HepG2 (cell line): ENCODE results near the gene GTF2F1. TPM values are rescaled to one million over a fixed set of nuclear protein-coding genes. Genes with fewer than 3 reads are reported as not detected.

ENCODE experiments used
- ARHGAP35 ChIP-seq: sonication (generic); formaldehyde crosslinking; IDR thresholded peaks from 2 replicates; pipeline ENCODE4 v1.9.0; 2022; ENCODE audit warnings: mild to moderate bottlenecking, inconsistent platforms, moderate library complexity, missing genetic modification reagents, borderline replicate concordance
- CCDC6 ChIP-seq: sonication (generic); formaldehyde crosslinking; IDR thresholded peaks from 2 replicates; pipeline ENCODE4 v1.8.1; 2022; ENCODE audit warnings: mild to moderate bottlenecking, missing genetic modification reagents, moderate library complexity
- DPF2 ChIP-seq: sonication (generic); formaldehyde crosslinking; IDR thresholded peaks from 2 replicates; pipeline ENCODE4 v1.4.0; 2020; ENCODE audit warnings: mild to moderate bottlenecking, low read depth, missing genetic modification reagents, borderline replicate concordance
- FOXA3 ChIP-seq: IDR thresholded peaks from 2 replicates; pipeline ENCODE4 v1.6.1; 2016; ENCODE audit warnings: missing genetic modification reagents, missing compliant biosample characterization
- MAFG ChIP-seq: sonication (generic); formaldehyde crosslinking; IDR thresholded peaks from 2 replicates; pipeline ENCODE4 v1.5.1; 2020; ENCODE audit warnings: mild to moderate bottlenecking, missing genetic modification reagents
- MATR3 ChIP-seq: sonication (generic); formaldehyde crosslinking; IDR thresholded peaks from 2 replicates; pipeline ENCODE4 v1.4.0; 2020; ENCODE audit warnings: missing genetic modification reagents
- MAZ ChIP-seq, 2 experiments: sonication (generic) in 1 of 2; formaldehyde crosslinking in 1 of 2; IDR thresholded peaks; 2 replicates each; pipeline versions ENCODE4 v1.5.0 to v1.6.1; 2012 to 2020; ENCODE audit warnings: low read depth in 2 of 2, mild to moderate bottlenecking in 2 of 2, borderline replicate concordance in 1 of 2, improper control_type of control experiment in 1 of 2, low read length in 1 of 2, missing genetic modification reagents in 1 of 2, moderate library complexity in 1 of 2
- NCOA5 ChIP-seq: sonication (generic); formaldehyde crosslinking; IDR thresholded peaks from 2 replicates; pipeline ENCODE4 v1.4.0; 2020; ENCODE audit warnings: missing genetic modification reagents
- NR2C2 ChIP-seq: sonication (generic); formaldehyde crosslinking; IDR thresholded peaks from 2 replicates; pipeline ENCODE4 v1.4.0; 2020; ENCODE audit warnings: missing genetic modification reagents, mild to moderate bottlenecking, moderate library complexity, borderline replicate concordance
- RBAK ChIP-seq: sonication (generic); formaldehyde crosslinking; IDR thresholded peaks from 2 replicates; pipeline ENCODE4 v1.5.1; 2020; ENCODE audit warnings: mild to moderate bottlenecking, missing genetic modification reagents
- SCMH1 ChIP-seq: sonication (generic); formaldehyde crosslinking; IDR thresholded peaks from 2 replicates; pipeline ENCODE4 v1.9.0; 2021; ENCODE audit warnings: missing genetic modification reagents, mild to moderate bottlenecking, borderline replicate concordance
- TBP ChIP-seq: sonication (generic); formaldehyde crosslinking; IDR thresholded peaks from 2 replicates; pipeline ENCODE4 v1.5.0; 2020; ENCODE audit warnings: missing genetic modification reagents
- TBX2 ChIP-seq: sonication (generic); formaldehyde crosslinking; IDR thresholded peaks from 2 replicates; pipeline ENCODE4 v1.5.0; 2020; ENCODE audit warnings: missing genetic modification reagents, mild to moderate bottlenecking, borderline replicate concordance
- U2AF2 ChIP-seq: fragments of 200-400 bp; formaldehyde crosslinking; IDR thresholded peaks from 2 replicates; pipeline ENCODE4 v1.6.1; 2017; ENCODE audit warnings: low read depth, mild to moderate bottlenecking, low read length
- ZNF441 ChIP-seq: sonication (generic); formaldehyde crosslinking; IDR thresholded peaks from 2 replicates; pipeline ENCODE4 v1.7.0; 2021; ENCODE audit warnings: missing genetic modification reagents, borderline replicate concordance
- ZNF709 ChIP-seq: sonication (generic); formaldehyde crosslinking; IDR thresholded peaks from 2 replicates; pipeline ENCODE4 v1.5.0; 2020; ENCODE audit warnings: mild to moderate bottlenecking, missing genetic modification reagents
- ZSCAN12 ChIP-seq: sonication (generic); formaldehyde crosslinking; IDR thresholded peaks from 2 replicates; pipeline ENCODE4 v1.9.0; 2021; ENCODE audit warnings: mild to moderate bottlenecking, missing genetic modification reagents
- ZSCAN9 ChIP-seq: IDR thresholded peaks from 2 replicates; pipeline ENCODE4 v1.6.1; 2016; ENCODE audit warnings: borderline replicate concordance
- polyA plus RNA-seq, 8 experiments: library from polyadenylated mRNA; depleted of rRNA in 3 of 8; stranded (reverse) in 7 of 8; unstranded in 1 of 8; fragments of >200 nt; fragmentation: Illumina TruSeq in 4 of 8; extraction: Trizol in 4 of 8; gene quantifications; 2 replicates each; pipeline versions ENCODE4 v1.2.1 to v1.2.3, GENCODE V29; 2011 to 2016; ENCODE audit warnings: low read depth in 4 of 8, missing spikeins in 1 of 8, mixed read lengths in 1 of 8; ENCODE audit not compliant: insufficient read depth in 1 of 8
- total RNA-seq, 5 experiments: library from RNA; depleted of rRNA; stranded (reverse); fragments of >200 nt; fragmentation: Illumina TruSeq; extraction: Trizol; gene quantifications; 2 replicates each; pipeline ENCODE4 v1.2.3, GENCODE V29; 2016; ENCODE audit warnings: low read depth in 1 of 5
- TF ChIP-seq, protein P1 (sequence below): sonication (generic); formaldehyde crosslinking; IDR thresholded peaks from 2 replicates; pipeline ENCODE4 v1.4.0; 2020; ENCODE audit warnings: missing genetic modification reagents
- TF ChIP-seq, protein P2 (sequence below): sonication (generic); formaldehyde crosslinking; IDR thresholded peaks from 2 replicates; pipeline ENCODE4 v1.9.0; 2021; ENCODE audit warnings: mild to moderate bottlenecking, missing genetic modification reagents

Gene GTF2F1
- total and polyA plus RNA-seq, 2 of the 13 experiments (the other 11 are each of a cell fraction or from before 2014, with no cell fraction given) = 27.8 to 34.1 TPM

DNA sequence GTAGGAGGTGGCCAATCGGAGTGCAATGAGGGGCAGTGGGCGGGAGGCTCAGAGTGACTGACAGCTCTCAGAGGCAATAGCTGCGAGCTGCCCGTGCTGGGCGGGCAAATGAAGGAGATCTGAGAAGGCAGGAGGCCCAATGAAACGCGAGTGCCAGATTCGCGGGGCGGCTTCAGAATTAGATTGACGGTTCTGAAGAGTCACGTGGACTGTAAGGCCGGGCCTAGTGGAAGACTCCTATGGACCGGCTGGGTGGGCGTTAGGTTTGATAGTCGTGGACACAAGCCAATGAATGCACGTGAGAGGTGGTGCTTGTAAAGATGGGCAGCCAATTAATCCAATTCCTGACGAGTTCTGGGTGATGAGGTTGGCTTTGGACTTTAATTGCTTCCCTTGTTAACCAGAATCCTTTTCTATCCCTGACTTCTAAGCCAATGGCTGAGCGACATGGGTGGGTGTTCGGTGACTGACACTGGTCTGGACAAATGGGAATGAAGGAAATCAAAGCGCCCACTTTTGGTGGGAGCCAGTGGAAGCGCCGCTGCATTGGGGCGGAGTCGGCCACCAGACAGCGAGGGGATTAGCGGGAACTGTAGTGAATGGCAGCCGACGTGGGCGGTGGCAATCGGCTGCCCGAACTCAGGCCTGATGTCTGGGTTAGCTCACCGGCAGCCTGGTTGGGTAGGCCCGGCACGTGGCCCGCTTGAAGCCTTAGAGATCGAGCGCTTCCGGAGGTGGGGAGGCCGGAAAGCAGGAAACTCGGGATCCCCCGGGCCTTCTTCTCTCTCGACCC, 32.2 kb upstream of the GTF2F1 start (continued):
- no peak for TF ChIP-seq MATR3 (CRISPR knock-in tag)
- TF ChIP-seq U2AF2 = no peak
- no peak for TF ChIP-seq TBP
- TF ChIP-seq, protein P1, sequence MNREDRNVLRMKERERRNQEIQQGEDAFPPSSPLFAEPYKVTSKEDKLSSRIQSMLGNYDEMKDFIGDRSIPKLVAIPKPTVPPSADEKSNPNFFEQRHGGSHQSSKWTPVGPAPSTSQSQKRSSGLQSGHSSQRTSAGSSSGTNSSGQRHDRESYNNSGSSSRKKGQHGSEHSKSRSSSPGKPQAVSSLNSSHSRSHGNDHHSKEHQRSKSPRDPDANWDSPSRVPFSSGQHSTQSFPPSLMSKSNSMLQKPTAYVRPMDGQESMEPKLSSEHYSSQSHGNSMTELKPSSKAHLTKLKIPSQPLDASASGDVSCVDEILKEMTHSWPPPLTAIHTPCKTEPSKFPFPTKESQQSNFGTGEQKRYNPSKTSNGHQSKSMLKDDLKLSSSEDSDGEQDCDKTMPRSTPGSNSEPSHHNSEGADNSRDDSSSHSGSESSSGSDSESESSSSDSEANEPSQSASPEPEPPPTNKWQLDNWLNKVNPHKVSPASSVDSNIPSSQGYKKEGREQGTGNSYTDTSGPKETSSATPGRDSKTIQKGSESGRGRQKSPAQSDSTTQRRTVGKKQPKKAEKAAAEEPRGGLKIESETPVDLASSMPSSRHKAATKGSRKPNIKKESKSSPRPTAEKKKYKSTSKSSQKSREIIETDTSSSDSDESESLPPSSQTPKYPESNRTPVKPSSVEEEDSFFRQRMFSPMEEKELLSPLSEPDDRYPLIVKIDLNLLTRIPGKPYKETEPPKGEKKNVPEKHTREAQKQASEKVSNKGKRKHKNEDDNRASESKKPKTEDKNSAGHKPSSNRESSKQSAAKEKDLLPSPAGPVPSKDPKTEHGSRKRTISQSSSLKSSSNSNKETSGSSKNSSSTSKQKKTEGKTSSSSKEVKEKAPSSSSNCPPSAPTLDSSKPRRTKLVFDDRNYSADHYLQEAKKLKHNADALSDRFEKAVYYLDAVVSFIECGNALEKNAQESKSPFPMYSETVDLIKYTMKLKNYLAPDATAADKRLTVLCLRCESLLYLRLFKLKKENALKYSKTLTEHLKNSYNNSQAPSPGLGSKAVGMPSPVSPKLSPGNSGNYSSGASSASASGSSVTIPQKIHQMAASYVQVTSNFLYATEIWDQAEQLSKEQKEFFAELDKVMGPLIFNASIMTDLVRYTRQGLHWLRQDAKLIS (CRISPR knock-in tag) = no peak
- TF ChIP-seq RBAK = no peak
- no peak for TF ChIP-seq SCMH1
- peak; percentile 28; the same call in 1 of the 2 replicates for TF ChIP-seq TBX2 (CRISPR knock-in tag)
- TF ChIP-seq FOXA3 (CRISPR knock-in tag) = no peak
- no peak for TF ChIP-seq MAZ (IDR thresholded peaks at IDR 0.05; ENCODE audit: borderline replicate concordance, low read depth, low read length)
- TF ChIP-seq MAZ (CRISPR knock-in tag; IDR thresholded peaks at IDR 0.05; ENCODE audit: low read depth) = peak; percentile 7; the same call in 1 of the 2 replicates
- TF ChIP-seq, protein P2, sequence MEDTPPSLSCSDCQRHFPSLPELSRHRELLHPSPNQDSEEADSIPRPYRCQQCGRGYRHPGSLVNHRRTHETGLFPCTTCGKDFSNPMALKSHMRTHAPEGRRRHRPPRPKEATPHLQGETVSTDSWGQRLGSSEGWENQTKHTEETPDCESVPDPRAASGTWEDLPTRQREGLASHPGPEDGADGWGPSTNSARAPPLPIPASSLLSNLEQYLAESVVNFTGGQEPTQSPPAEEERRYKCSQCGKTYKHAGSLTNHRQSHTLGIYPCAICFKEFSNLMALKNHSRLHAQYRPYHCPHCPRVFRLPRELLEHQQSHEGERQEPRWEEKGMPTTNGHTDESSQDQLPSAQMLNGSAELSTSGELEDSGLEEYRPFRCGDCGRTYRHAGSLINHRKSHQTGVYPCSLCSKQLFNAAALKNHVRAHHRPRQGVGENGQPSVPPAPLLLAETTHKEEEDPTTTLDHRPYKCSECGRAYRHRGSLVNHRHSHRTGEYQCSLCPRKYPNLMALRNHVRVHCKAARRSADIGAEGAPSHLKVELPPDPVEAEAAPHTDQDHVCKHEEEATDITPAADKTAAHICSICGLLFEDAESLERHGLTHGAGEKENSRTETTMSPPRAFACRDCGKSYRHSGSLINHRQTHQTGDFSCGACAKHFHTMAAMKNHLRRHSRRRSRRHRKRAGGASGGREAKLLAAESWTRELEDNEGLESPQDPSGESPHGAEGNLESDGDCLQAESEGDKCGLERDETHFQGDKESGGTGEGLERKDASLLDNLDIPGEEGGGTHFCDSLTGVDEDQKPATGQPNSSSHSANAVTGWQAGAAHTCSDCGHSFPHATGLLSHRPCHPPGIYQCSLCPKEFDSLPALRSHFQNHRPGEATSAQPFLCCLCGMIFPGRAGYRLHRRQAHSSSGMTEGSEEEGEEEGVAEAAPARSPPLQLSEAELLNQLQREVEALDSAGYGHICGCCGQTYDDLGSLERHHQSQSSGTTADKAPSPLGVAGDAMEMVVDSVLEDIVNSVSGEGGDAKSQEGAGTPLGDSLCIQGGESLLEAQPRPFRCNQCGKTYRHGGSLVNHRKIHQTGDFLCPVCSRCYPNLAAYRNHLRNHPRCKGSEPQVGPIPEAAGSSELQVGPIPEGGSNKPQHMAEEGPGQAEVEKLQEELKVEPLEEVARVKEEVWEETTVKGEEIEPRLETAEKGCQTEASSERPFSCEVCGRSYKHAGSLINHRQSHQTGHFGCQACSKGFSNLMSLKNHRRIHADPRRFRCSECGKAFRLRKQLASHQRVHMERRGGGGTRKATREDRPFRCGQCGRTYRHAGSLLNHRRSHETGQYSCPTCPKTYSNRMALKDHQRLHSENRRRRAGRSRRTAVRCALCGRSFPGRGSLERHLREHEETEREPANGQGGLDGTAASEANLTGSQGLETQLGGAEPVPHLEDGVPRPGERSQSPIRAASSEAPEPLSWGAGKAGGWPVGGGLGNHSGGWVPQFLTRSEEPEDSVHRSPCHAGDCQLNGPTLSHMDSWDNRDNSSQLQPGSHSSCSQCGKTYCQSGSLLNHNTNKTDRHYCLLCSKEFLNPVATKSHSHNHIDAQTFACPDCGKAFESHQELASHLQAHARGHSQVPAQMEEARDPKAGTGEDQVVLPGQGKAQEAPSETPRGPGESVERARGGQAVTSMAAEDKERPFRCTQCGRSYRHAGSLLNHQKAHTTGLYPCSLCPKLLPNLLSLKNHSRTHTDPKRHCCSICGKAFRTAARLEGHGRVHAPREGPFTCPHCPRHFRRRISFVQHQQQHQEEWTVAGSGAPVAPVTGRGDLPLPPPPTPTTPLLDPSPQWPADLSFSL (CRISPR knock-in tag) = no peak
- peak; percentile 47 for TF ChIP-seq NR2C2
- no peak for TF ChIP-seq ARHGAP35
- no peak for TF ChIP-seq ZNF441 (CRISPR knock-in tag)
- peak; percentile 48; the same call in 1 of the 2 replicates for TF ChIP-seq ZNF709 (CRISPR knock-in tag)
- TF ChIP-seq CCDC6 = no peak
- TF ChIP-seq ZSCAN12 (CRISPR knock-in tag) = no peak
- TF ChIP-seq MAFG (CRISPR knock-in tag) = no peak
- TF ChIP-seq DPF2 (CRISPR knock-in tag) = no peak
- no peak for TF ChIP-seq ZSCAN9 (CRISPR knock-in tag)
- no peak for TF ChIP-seq NCOA5
